A549 treated with CORT108297 at 1 μM for 4 hours (cell line): Measurements from ENCODE around the gene HMGA1. TPM values are rescaled to one million over a fixed set of nuclear protein-coding genes. Genes with fewer than 3 reads are reported as not detected.

Experiments
- total RNA-seq: library from RNA; stranded (reverse); fragments of 200-300 nt; extraction: Qiagen RNA extraction; gene quantifications from 5 replicates; pipeline ENCODE4 v1.2.3, GENCODE V29; 2022

The HMGA1 gene, protein sequence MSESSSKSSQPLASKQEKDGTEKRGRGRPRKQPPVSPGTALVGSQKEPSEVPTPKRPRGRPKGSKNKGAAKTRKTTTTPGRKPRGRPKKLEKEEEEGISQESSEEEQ
- 471 to 693 TPM (median 648 TPM) in 5 replicates for total RNA-seq

DNA sequence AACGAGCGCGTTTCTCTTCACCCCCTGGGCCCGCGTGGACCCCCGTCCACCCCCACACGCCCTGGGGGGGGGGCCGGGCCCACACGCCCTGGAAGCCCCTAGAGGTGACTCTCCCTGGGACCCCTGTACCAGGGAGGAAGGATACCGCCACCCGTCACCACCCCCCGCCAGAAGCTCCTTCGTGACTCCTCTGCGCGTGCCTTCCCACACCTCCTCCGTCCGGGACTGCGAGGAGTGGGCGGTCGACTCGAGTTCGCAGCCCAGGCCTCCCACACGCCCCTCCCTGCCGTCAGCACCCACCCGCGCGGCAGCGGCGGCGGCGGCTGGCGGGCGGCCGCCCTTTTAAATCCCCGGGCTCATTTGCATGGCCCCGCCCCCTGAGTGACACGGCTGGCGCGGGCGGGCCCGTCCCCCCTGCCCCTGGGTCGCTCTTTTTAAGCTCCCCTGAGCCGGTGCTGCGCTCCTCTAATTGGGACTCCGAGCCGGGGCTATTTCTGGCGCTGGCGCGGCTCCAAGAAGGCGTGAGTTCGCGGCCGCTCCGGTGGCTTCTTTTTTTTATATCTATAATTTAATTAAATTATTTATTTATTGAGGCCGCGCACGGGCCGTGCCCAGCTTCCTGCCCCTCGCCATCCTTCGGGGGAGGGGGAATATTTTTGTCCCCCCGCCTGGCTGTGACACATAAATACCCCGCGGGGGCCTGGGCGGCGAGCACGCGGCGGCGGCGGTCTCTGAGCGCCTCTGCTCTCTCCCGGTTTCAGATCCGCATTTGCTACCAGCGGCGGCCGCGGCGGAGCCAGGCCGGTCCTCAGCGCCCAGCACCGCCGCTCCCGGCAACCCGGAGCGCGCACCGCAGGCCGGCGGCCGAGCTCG is at the start of gene HMGA1:
HMGA1 (plus strand) TSS at position 431 of the 873 bp plus-strand sequence. CDS start 3,908 bp downstream, outside the sequence.

DNA sequence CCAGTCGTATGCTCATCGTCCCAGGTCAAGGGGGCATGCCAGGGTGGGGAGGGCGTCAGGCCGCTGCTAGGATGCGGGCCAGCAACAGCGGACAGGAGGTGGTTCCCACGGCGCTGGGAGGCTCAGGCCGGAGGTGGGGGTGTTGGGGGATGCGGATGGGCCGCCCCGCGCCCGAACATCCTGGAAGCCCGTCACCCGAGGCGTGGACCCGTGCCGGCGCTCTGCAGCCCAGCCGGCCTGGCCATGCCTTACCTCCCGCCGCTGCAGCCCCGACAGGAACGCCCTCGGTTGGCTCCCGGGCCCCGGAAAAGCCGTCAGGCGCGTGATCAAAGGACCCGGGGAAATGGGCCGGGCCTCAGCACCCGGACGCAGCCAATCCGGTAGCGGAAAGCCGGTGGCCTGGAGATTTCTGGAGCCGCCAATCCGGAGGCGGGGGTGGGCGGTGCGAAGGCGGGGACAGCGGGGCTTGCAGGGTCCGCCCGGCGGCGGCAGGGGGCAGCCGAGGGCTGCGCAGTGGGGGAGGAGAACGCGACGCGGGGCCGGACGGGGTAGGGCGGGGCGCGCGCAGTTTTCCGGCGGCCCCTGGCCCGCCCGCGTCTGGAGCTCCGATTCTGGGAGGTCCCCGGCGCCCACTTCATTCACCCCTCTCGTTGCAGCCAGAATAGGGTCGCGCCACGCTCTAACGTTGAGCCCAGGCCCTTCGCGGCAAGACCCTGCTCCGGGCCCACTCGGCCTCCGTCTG is 12.2 kb downstream of the HMGA1 start, which contains the start of gene SMIM29:
SMIM29 (minus strand) TSS at position 280 of the 742 bp plus-strand sequence. CDS start 1,215 bp downstream, outside the sequence.

Other genes with a start within 250 kb of the HMGA1 start
- gene GRM4, start 90.8 kb upstream of the HMGA1 start, total RNA-seq = 0.07 to 0.15 TPM (median 0.09 TPM) in 5 replicates
- 20.9 to 34.7 TPM (median 31.4 TPM) in 5 replicates for gene SMIM29, start 12.1 kb downstream of the HMGA1 start, total RNA-seq
- 5.3 to 8.3 TPM (median 5.6 TPM) in 5 replicates for gene NUDT3, start 155.8 kb downstream of the HMGA1 start, total RNA-seq
- gene RPS10, start 189.2 kb downstream of the HMGA1 start, total RNA-seq = 2,016 to 2,196 TPM (median 2,060 TPM) in 5 replicates
- gene PACSIN1, start 229.2 kb downstream of the HMGA1 start, total RNA-seq = 0.01 to 0.08 TPM (median 0.06 TPM) in 5 replicates